Endodermal cell (in vitro differentiated cells): ENCODE results near the gene ZBTB7A. TPM values are rescaled to one million over a fixed set of nuclear protein-coding genes. Genes with fewer than 3 reads are reported as not detected.

Experiments used
- DNase-seq: peaks from one replicate; pipeline ENCODE4 v3.0.0-alpha.2; 2017
- H3K27ac ChIP-seq: 2 replicates; pipeline ENCODE4 v1.5.1; 2013; ENCODE audit warnings: mild to moderate bottlenecking, low read depth, low read length, moderate library complexity
- H3K27me3 ChIP-seq: 2 replicates; pipeline ENCODE4 v1.6.1; 2013; ENCODE audit warnings: mild to moderate bottlenecking, low read length, moderate library complexity; ENCODE audit not compliant: insufficient read depth, control insufficient read depth, poor library complexity, severe bottlenecking
- H3K36me3 ChIP-seq: 2 replicates; pipeline ENCODE4 v1.7.0; 2013; ENCODE audit warnings: mild to moderate bottlenecking, low read length, moderate library complexity; ENCODE audit not compliant: control insufficient read depth, insufficient read depth
- H3K4me1 ChIP-seq: one replicate; pipeline ENCODE4 v1.7.0; 2013; ENCODE audit warnings: low read length; ENCODE audit not compliant: control insufficient read depth, insufficient read depth
- H3K4me3 ChIP-seq: 2 replicates; pipeline ENCODE4 v1.5.1; 2013; ENCODE audit warnings: mild to moderate bottlenecking, low read length, moderate library complexity
- H3K9ac ChIP-seq: 2 replicates; pipeline ENCODE4 v1.6.1; 2013; ENCODE audit warnings: mild to moderate bottlenecking, low read length, moderate library complexity; ENCODE audit not compliant: poor library complexity, severe bottlenecking; ENCODE audit errors: extremely low read depth
- H3K9me3 ChIP-seq: 2 replicates; pipeline ENCODE4 v1.6.1; 2013; ENCODE audit warnings: mild to moderate bottlenecking, low read length, moderate library complexity; ENCODE audit not compliant: control insufficient read depth
- H3K27ac Mint-ChIP-seq: 2 replicates; pipeline ENCODE4 v1.8.0; 2020; ENCODE audit warnings: mixed read lengths
- H3K27me3 Mint-ChIP-seq: 2 replicates; pipeline ENCODE4 v1.8.0; 2021; ENCODE audit warnings: mild to moderate bottlenecking, mixed read lengths; ENCODE audit not compliant: insufficient read depth
- H3K36me3 Mint-ChIP-seq: 2 replicates; pipeline ENCODE4 v1.8.0; 2020; ENCODE audit warnings: low read depth, mixed read lengths
- H3K4me1 Mint-ChIP-seq: 2 replicates; pipeline ENCODE4 v1.8.0; 2020; ENCODE audit warnings: mixed read lengths
- H3K4me3 Mint-ChIP-seq: 2 replicates; pipeline ENCODE4 v1.8.0; 2020; ENCODE audit warnings: mild to moderate bottlenecking, moderate library complexity, mixed read lengths
- H3K9me3 Mint-ChIP-seq: 2 replicates; pipeline ENCODE4 v1.8.0; 2020; ENCODE audit warnings: mild to moderate bottlenecking, mixed read lengths
- CTCF ChIP-seq: fragments of 200-600 bp; sonication (generic); conservative IDR thresholded peaks from 2 replicates; pipeline ENCODE4 v1.5.0; 2021; ENCODE audit warnings: antibody characterized with exemption, mild to moderate bottlenecking
- WGBS, 2 experiments: methylation state at CpG; one replicate each; pipeline versions ENCODE4 v1.1.5 to v1.1.7; 2013; ENCODE audit warnings: missing lambda C conversion rate in 2 of 2, mixed read lengths in 1 of 2; ENCODE audit not compliant: insufficient coverage in 1 of 2, insufficient read length in 1 of 2; 5-methylcytosine and 5-hydroxymethylcytosine counted together
- total RNA-seq, 2 donors: library from RNA; stranded (reverse); fragmentation: NEBNext Ultra II Directional in 1 of 2; extraction: Animal tissue kit (Norgen Biotek cat#: 25700) in 1 of 2; gene quantifications; 2 replicates in 1 of 2; 3 replicates in 1 of 2; pipeline ENCODE4 v1.2.1, GENCODE V29; 2021

ZBTB7A gene
- total RNA-seq, 2 donors from 2014 or later = 19.2 to 22.1 TPM

- H3K27me3 ChIP-seq = no peaks in the 10 kb centered on the region
- WGBS, 2 experiments = 86 to 90% methylated on average over 15 to 28 of the region's 28 CpGs
- peaks cover under 1% of the 10 kb centered on the region for H3K36me3 ChIP-seq
- H3K9me3 ChIP-seq = no peaks in the 10 kb centered on the region
- no peaks in the 10 kb centered on the region for H3K4me1 ChIP-seq
- no peaks in the 10 kb centered on the region for H3K27me3 Mint-ChIP-seq
- H3K9ac ChIP-seq = no peak overlapping the region
- no peak overlapping the region for H3K4me3 ChIP-seq
- no peaks in the 10 kb centered on the region for H3K4me1 Mint-ChIP-seq
- no peaks in the 10 kb centered on the region for H3K9me3 Mint-ChIP-seq
- no peak overlapping the region for H3K27ac ChIP-seq
- no peak for TF ChIP-seq CTCF
- H3K36me3 Mint-ChIP-seq = no peaks in the 10 kb centered on the region
- no peak overlapping the region for H3K4me3 Mint-ChIP-seq
- DNase-seq = no peak
- no peak overlapping the region for H3K27ac Mint-ChIP-seq
Observed at GRCh38 chr19:4083677-4084546, 17.2 kb upstream of the ZBTB7A start.

GRCh38 chr19:4082172-4082571, 15.5 kb upstream of the ZBTB7A start:
- WGBS, 2 experiments = 78 to 91% methylated on average over 6 to 9 of the region's 9 CpGs
- H3K27me3 Mint-ChIP-seq = no peaks in the 10 kb centered on the region
- Histone ChIP-seq H3K27me3 (no peaks in the 10 kb centered on the region), H3K9me3 (no peaks in the 10 kb centered on the region), H3K9ac (no peak overlapping the region), H3K4me3 (no peak overlapping the region), H3K27ac (no peak overlapping the region), H3K4me1 (no peaks in the 10 kb centered on the region), H3K36me3 (no peaks in the 10 kb centered on the region)
- H3K36me3 Mint-ChIP-seq = no peaks in the 10 kb centered on the region
- H3K4me3 Mint-ChIP-seq = no peak overlapping the region
- no peak overlapping the region for H3K27ac Mint-ChIP-seq
- no peaks in the 10 kb centered on the region for H3K9me3 Mint-ChIP-seq
- no peak for DNase-seq
- TF ChIP-seq CTCF = no peak
- no peaks in the 10 kb centered on the region for H3K4me1 Mint-ChIP-seq

GRCh38 chr19:4081441-4082129, 14.9 kb upstream of the ZBTB7A start:
- no peak for DNase-seq
- H3K4me3 Mint-ChIP-seq = no peak overlapping the region
- Histone ChIP-seq H3K36me3 (no peaks in the 10 kb centered on the region), H3K27ac (no peak overlapping the region), H3K4me3 (no peak overlapping the region), H3K9me3 (no peaks in the 10 kb centered on the region), H3K27me3 (no peaks in the 10 kb centered on the region), H3K4me1 (no peaks in the 10 kb centered on the region), H3K9ac (no peak overlapping the region)
- H3K27me3 Mint-ChIP-seq = no peaks in the 10 kb centered on the region
- H3K36me3 Mint-ChIP-seq = no peaks in the 10 kb centered on the region
- no peak for TF ChIP-seq CTCF
- WGBS, 2 experiments = 49% methylated on average over 2 of the region's 2 CpGs; no CpG with 5 or more reads in 1 of the 2 experiments
- no peaks in the 10 kb centered on the region for H3K9me3 Mint-ChIP-seq
- no peaks in the 10 kb centered on the region for H3K4me1 Mint-ChIP-seq
- H3K27ac Mint-ChIP-seq = no peak overlapping the region
